HG03025 (cell line): ENCODE measurements around the gene GLYR1.

ENCODE experiments used
- ATAC-seq: cut with Tn5 transposase; IDR thresholded peaks from one replicate; pipeline ENCODE4 v1.9.1; 2021; ENCODE audit warnings: mild to moderate bottlenecking, moderate library complexity; ENCODE audit not compliant: unreplicated experiment, low FRiP score

The GLYR1 gene

DNA sequence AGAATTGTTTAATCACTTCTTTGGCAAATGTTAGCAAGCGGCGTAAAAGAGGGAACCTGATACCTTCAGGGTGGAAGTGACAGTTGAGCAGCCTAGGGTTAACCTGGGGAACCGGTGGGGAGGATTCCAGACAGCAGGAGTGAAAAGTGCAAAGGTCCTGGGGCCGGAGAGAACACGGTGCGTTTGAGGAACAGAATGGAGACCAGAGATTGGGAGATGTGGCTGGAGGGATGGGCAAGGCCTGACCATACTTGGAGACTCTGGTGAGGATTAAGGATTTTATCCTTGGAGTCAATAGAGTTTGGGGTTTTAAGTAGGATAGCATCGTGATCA is 77.8 kb downstream of the GLYR1 start:
- ATAC-seq: no peak

DNA sequence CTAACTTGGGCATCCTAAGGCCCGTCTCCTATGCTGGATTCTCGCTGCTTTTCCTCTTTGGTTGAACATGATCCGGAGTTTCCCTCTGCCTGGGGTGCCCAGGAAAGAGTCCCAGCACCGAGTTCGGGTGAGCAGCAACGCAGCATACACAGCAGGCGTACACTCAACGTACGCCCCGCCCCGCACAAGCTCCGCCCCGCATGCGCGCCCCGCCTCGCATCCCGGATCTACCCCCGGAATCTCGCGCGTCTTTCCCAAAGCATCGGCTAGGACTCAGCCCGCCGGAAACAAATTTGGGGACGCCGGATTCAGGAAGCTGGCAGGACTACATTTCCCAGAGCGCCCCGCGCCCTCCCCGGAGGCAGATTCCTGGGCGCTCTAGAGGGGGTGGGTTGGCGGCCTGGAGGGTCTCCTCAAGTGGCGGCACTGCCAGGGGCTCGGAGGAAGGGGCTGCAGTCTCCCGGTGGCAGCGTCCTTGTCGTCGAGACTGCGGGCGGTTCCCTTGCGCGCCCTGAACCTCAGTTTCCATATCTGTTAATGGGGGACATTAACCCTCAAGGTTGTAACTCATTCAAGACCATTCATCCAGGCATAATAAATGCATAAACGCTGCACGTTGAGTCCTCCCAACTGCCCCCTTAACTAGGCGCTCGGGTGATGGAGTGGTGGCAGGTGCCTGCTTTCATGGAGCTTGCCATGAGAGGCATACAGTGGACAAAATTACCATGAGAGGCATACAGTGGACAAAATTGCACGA is 78.4 kb downstream of the GLYR1 start:
- peak; percentile 52 for ATAC-seq

DNA sequence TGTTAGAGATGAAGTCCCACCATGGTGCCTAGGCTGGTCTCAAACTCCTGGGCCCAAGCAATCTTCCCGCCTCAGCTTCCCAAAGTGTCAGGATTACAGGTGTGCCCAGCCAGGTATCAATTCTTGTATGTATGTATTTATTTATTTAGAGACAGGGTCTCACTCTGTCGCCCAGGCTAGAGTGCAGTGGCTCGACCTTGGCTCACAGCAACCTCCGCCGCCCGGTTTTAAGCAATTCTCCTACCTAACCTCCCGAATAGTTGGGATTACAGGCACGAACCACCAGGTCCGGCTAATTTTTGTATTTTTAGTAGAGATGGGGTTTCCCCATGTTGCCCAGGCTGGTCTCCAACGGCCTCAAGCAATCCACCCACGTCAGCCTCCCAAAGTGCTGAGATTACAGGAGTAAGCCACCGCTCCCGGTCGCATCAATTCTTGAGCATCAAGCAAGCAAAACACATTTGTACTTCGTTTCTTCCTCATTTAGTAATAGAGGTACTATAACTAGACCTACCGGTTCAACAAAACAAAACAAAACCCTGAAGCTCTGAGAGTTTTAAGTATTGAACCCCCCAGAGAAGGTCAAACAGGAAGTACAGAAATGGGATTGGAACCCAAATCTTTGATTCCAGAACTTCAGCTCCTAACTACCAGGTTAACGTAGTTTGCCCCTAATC is 79.1 kb downstream of the GLYR1 start:
- ATAC-seq: peak; percentile 3

DNA sequence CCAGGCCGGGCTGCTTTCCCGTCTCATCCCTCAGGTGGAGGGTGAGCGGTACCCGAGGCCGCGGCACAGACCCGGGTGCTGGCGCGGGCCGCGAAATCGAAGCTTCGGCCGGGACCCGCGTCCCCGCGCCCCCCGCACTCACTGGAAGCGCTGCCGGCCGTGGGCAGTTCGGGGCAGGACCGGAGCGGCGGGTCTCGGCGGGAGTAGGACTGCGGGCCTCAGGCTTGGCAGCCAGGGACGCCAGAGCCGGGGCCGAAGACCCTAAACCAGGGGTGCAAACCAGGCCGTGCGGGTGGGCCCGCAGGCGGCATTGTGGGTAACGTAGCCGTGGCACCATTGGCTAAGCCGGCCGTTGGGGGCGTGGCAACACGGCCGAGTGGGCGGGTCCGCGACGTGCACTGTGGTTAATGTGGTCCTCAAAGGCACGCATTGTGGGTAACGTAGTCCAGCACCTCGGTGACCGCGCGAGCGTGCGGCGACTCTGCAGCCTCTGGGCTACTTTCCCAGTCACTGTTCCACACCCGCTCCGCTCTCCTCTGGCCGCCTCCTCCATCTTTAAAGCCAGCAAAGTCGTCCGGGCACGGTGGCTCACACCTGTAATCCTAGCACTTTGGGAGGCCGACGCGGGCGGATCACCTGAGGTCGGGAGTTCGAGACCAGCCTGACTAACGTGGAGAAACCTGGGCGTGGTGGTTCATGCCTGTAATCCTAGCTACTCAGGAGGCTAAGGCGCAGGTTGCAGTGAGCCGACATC is 80.0 kb downstream of the GLYR1 start, which contains the start of gene ZNF500:
Gene ZNF500 (minus strand): TSS at position 288 of the 754 bp plus-strand sequence. CDS start 1,184 bp downstream, outside the sequence.
- peak; percentile 81 for ATAC-seq

DNA sequence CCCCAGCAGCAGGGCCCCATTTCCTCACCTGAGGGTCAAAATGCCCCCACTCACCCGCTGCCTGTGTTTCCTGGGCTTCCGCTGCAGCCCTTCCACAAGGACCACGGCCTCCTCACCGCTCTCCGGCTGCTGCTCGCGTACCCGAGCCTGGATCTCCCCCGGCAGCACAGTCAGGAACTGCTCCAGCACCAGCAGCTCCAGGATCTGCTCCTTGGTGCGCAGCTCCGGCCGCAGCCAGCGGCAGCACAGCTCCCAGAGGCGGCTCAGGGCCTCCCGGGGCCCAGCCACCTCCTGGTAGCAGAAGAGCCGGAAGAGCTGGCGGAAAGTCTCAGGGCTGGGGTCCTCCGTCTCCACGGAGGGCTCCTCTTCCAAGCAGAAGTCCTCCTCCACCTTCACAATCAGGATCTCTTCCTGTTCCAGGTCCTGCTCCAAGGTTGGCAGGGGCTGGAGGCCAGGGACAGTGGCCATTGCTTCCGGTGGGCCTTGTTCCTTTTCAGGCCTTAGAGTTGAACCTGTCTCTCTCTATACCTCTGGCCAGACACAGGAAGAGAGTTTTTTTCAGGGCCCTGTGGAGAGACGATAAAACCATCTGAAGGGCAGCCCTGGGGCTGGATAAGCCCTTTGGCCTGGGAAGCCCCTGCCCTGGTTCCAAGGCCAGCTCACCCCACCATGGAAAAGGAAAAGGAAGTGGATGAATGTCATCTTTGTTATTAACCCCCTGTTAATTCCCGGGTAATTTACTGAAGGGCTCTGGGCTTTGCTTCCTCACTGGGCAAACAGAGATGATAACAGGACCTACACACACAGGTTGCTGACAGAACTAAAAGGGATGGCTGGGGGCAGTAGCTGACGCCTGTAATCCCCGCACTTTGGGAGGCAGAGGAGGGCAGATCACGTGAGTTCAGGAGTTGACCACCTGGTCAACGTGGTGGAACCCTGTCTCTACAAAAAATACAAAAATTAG is 81.3 kb downstream of the GLYR1 start:
- no peak for ATAC-seq

DNA sequence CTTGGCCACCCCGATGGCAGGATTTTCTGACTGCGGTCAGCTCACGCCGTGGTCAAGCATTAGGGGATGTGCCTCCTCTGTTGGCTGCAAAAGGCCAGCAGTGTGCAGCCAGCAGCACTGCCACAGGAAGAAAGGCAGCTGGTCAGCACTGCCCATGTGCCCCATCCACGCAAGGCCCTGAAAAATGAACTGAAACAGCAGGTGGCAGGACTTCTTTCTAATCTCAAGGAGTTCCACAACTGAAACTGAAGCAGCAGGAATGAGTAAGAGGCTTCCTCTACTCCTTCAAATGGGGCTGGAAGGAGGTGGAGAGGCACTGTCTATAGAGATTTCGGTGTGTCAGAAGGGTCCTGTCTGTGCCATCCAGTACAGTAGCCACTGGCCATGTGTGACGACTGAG is 83.3 kb downstream of the GLYR1 start:
- no peak for ATAC-seq

DNA sequence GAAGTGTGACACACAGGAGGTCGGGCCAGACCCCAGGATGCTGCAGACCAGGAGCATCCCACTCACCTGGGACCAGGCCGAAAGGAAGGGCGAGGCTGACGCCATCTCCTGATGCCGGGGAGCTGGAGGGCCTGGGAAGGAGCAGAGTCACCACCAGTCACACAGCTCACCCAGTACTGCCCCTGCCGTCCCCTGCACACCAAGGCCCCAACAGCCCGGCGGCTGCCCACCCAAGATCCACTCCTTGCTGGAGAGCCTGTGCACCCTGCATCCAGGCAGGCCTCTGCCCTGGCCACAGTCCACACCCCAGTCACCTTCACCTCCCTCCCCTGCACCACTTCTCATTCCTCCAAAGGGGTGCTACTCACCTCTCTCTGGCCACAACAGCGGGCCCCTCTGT is 84.9 kb downstream of the GLYR1 start:
- no peak for ATAC-seq

DNA sequence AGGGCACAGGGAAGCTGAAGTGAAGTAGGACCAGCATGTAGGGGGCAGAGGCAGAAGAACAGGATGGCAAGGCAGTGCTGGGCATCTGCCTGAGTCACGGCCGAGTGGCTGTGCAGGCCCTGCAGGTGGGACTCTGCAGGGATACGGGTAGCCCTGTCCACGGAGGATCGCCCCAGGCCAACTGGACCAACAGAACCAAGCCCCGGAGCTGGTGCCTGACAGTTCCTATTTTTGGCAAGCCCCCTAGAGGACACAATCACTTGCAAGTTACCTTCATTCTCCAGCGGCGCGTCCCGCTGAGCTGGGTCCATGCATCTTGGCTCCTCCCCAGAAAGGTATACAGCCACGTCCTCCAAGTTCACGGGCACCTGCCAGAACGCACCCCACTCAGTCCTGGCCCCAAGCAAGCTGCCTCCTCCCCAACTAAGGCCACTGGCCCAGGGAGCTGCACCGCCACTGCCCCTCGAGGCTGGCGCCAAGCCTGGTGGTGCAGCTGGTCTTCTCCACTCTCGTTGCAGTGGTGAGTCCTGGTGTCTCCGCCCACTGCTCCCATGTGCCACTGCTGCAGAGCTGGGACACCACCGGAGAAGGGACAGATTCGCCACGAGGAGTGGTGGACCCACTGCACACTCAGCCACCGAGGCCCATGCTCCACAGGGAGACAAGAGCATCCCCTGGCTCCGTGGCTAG is 86.7 kb downstream of the GLYR1 start:
- no peak for ATAC-seq

DNA sequence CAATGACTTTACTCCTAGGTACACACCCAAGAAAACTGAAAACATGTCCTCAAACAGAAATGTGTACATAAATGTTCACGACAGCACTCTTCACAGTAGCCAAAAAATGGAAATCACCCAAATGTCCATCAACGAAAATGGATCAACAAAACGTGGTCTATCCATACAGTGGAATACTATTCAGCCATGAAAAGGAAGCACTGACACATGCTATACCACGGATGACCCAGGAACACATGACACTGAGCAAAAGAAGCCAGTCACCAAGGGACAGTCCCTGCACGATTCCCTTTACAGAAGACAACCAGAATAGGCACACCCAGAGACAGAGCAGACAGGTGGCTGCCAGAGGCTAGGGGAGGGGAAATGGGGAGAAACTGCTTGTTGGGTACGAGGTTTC is 91.4 kb downstream of the GLYR1 start:
- no peak for ATAC-seq

DNA sequence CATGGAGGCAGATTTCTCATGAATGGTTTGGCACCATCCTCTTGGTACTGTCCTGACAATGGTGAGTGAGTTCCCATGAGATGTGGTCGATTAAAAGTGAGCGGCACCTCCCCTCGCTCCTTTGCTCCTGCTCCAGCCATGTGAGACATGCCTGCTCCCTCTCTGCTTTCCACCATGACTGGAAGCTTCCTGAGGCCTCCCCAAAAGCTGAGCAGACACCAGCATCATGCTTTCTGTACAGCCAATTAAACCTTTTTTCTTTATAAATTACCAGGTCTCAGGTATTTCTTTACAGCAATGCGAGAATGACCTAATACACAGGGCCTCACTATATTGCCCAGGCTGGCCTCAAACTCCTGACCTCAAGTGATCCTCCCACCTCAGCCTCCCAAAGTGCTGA is 92.2 kb downstream of the GLYR1 start:
- ATAC-seq: no peak

DNA sequence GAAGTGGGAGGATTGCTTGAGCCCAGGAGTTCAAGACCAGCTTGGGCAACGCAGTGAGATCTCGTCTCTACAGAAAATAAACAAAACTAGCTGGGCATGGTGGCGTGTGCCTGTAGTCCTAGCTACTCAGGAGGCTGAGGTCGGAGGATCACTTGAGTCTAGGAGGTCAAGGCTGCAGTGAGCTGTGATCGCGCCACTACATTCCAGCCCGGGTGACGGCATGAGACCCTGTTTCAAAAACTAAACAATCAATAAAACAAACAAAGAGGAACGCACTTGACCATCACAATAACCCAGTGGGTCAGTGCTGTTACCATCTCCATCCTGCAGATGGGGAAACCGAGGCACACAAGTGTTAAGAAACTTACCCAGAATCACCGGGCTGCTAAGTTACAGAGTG is 93.9 kb downstream of the GLYR1 start:
- ATAC-seq: no peak
